HG02943 (cell line): ENCODE data around the gene ZBTB4.

Experiments used
- ATAC-seq: cut with Tn5 transposase; IDR thresholded peaks from one replicate; pipeline ENCODE4 v1.9.1; 2021; ENCODE audit warnings: mild to moderate bottlenecking, low read depth, moderate library complexity; ENCODE audit not compliant: unreplicated experiment

The ZBTB4 gene

GRCh38 chr17:7443499-7444485, 35.6 kb downstream of the ZBTB4 start:
- no peak for ATAC-seq

- ATAC-seq = no peak
These were observed 37.3 kb downstream of the ZBTB4 start for GRCh38 chr17:7442142-7442541.

- no peak for ATAC-seq
These were observed 38.2 kb downstream of the ZBTB4 start for GRCh38 chr17:7441266-7441665.

- ATAC-seq = no peak
These were observed 38.6 kb downstream of the ZBTB4 start for GRCh38 chr17:7440834-7441195.

- ATAC-seq = no peak
These were observed 39.2 kb downstream of the ZBTB4 start for GRCh38 chr17:7440113-7440833.

GRCh38 chr17:7439462-7440112, 39.8 kb downstream of the ZBTB4 start, which contains the start of gene FGF11:
TSS of gene FGF11 (plus strand) at chr17:7439512. CDS start at chr17:7439621, 109 bp downstream.
- no peak for ATAC-seq

- no peak for ATAC-seq
These were observed 40.6 kb downstream of the ZBTB4 start for GRCh38 chr17:7438656-7439460.

GRCh38 chr17:7437950-7438614, 41.3 kb downstream of the ZBTB4 start:
- ATAC-seq = no peak

- ATAC-seq = no peak
These were observed 42.0 kb downstream of the ZBTB4 start for GRCh38 chr17:7437369-7437863.

GRCh38 chr17:7436556-7437368, 42.7 kb downstream of the ZBTB4 start:
- no peak for ATAC-seq

GRCh38 chr17:7435676-7436555, 43.5 kb downstream of the ZBTB4 start:
- ATAC-seq = peak; percentile 4

GRCh38 chr17:7432296-7432695, 47.1 kb downstream of the ZBTB4 start:
- no peak for ATAC-seq

- ATAC-seq = no peak
These were observed 48.2 kb downstream of the ZBTB4 start for GRCh38 chr17:7431231-7431630.

GRCh38 chr17:7429722-7430121, 49.7 kb downstream of the ZBTB4 start:
- ATAC-seq = no peak

GRCh38 chr17:7428557-7428956, 50.9 kb downstream of the ZBTB4 start, which contains the start of gene SPEM3:
TSS of gene SPEM3 (plus strand) at chr17:7428857. CDS start at chr17:7428903, 46 bp downstream.
- no peak for ATAC-seq

- ATAC-seq = no peak
These were observed 51.9 kb downstream of the ZBTB4 start for GRCh38 chr17:7427549-7427948.

GRCh38 chr17:7426896-7427489, 52.4 kb downstream of the ZBTB4 start:
- no peak for ATAC-seq
